Spleen (tissue), 11 donors: Measurements from ENCODE around the gene MOXD1. TPM values are rescaled to one million over a fixed set of nuclear protein-coding genes. Genes with fewer than 3 reads are reported as not detected.

Experiments used
- DNase-seq: peaks from one replicate; pipeline ENCODE4 v3.0.0-alpha.2; 2020
- H3K27ac ChIP-seq, 8 donors: fragments of 200-600 bp; sonication (generic) in 7 of 8; 1 replicate in 4 of 8; 2 replicates in 4 of 8; pipeline versions ENCODE4 v1.5.0 to v1.8.0; 2016 to 2021; ENCODE audit warnings: inconsistent platforms in 4 of 8, mild to moderate bottlenecking in 4 of 8, moderate library complexity in 1 of 8
- H3K27me3 ChIP-seq, 7 donors: fragments of 200-600 bp; sonication (generic) in 6 of 7; replicated peaks in 1 of 7; 1 replicate in 4 of 7; 2 replicates in 3 of 7; pipeline versions ENCODE4 v1.5.0 to v1.8.0; 2016 to 2021; ENCODE audit warnings: inconsistent platforms in 3 of 7, mild to moderate bottlenecking in 1 of 7
- H3K36me3 ChIP-seq, 6 donors: fragments of 200-600 bp; sonication (generic) in 5 of 6; 1 replicate in 4 of 6; 2 replicates in 2 of 6; pipeline versions ENCODE4 v1.5.0 to v1.8.0; 2016 to 2021; ENCODE audit warnings: inconsistent platforms in 2 of 6
- H3K4me1 ChIP-seq, 6 donors: fragments of 200-600 bp; sonication (generic) in 5 of 6; 1 replicate in 3 of 6; 2 replicates in 3 of 6; pipeline versions ENCODE4 v1.5.0 to v1.8.0; 2016 to 2021; ENCODE audit warnings: inconsistent platforms in 3 of 6
- H3K4me3 ChIP-seq, 8 donors: fragments of 200-600 bp; sonication (generic) in 7 of 8; 1 replicate in 4 of 8; 2 replicates in 4 of 8; pipeline versions ENCODE4 v1.5.0 to v1.8.0; 2016 to 2021; ENCODE audit warnings: inconsistent platforms in 4 of 8, mild to moderate bottlenecking in 4 of 8, moderate library complexity in 2 of 8
- H3K9me3 ChIP-seq, 8 donors: fragments of 200-600 bp; sonication (generic) in 7 of 8; 1 replicate in 4 of 8; 2 replicates in 4 of 8; pipeline versions ENCODE4 v1.5.0 to v1.8.0; 2016 to 2021; ENCODE audit warnings: inconsistent platforms in 4 of 8
- POLR2A ChIP-seq, 3 donors: fragments of 450-650 bp; IDR thresholded peaks; one replicate each; pipeline ENCODE4 v1.5.1; 2017; ENCODE audit warnings: antibody characterized with exemption in 3 of 3, mild to moderate bottlenecking in 1 of 3
- POLR2AphosphoS5 ChIP-seq, 3 donors: sonication (generic); formaldehyde crosslinking; IDR thresholded peaks; one replicate each; pipeline ENCODE4 v1.5.1; 2017; ENCODE audit warnings: antibody characterized with exemption in 3 of 3
- WGBS, 5 donors: extraction: QIAGEN DNeasy Blood & Tissue Kit in 3 of 5; methylation state at CpG; one replicate each; pipeline versions ENCODE4 v1.1.5 to v1.1.7; 2013 to 2018; 5-methylcytosine and 5-hydroxymethylcytosine counted together
- intact Hi-C: fragments of 100-400 bp; cut with DNase I; formaldehyde crosslinking; loops from one replicate; pipeline ENCODE4 v1.15.0; 2023; ENCODE audit warnings: low total_unique reads
- polyA plus RNA-seq, 3 donors: library from polyadenylated mRNA; stranded (reverse); fragments of 200-250 nt; gene quantifications; one replicate each; pipeline ENCODE4 v1.2.1, GENCODE V29; 2013
- total RNA-seq, 7 donors: library from RNA; depleted of rRNA in 3 of 7; stranded (reverse); fragments of >200 nt in 3 of 7; fragmentation: NEBNext Ultra II Directional in 4 of 7; extraction: Animal tissue kit (Norgen Biotek cat#: 25700) in 4 of 7; gene quantifications; one replicate each; pipeline versions ENCODE4 v1.1.0 to v1.2.1, GENCODE V29; 2016 to 2021
- TF ChIP-seq, protein P1 (sequence below), 11 experiments: fragments of 200-600 bp in 7 of 11; fragments of 450-650 bp in 4 of 11; sonication (generic) in 4 of 11; IDR thresholded peaks in 8 of 11; conservative IDR thresholded peaks in 3 of 11; 1 replicate in 7 of 11; 2 replicates in 4 of 11; pipeline versions ENCODE4 v1.4.0 to v1.8.0; 2016 to 2021; ENCODE audit warnings: antibody characterized with exemption in 11 of 11, inconsistent platforms in 4 of 11, mild to moderate bottlenecking in 1 of 11
- donor health status: healthy with polysubstance abuse.
- donor health status: DM: no; HTN: no; CAD: no; lungs with moderate emphysema.
- donor health status: DM: no; HTN: no; CAD: no.
- donor health status: Bipolar disorder and iron deficiency.
- donor health status: healthy.
- donor health status: DM: no; HTN: no; CAD: no.
- donor health status: DM: yes; HTN: yes; CAD: no.

Gene MOXD1
- total and polyA plus RNA-seq, 10 donors, result 2.9 to 10.2 (median 6.1) TPM

DNA sequence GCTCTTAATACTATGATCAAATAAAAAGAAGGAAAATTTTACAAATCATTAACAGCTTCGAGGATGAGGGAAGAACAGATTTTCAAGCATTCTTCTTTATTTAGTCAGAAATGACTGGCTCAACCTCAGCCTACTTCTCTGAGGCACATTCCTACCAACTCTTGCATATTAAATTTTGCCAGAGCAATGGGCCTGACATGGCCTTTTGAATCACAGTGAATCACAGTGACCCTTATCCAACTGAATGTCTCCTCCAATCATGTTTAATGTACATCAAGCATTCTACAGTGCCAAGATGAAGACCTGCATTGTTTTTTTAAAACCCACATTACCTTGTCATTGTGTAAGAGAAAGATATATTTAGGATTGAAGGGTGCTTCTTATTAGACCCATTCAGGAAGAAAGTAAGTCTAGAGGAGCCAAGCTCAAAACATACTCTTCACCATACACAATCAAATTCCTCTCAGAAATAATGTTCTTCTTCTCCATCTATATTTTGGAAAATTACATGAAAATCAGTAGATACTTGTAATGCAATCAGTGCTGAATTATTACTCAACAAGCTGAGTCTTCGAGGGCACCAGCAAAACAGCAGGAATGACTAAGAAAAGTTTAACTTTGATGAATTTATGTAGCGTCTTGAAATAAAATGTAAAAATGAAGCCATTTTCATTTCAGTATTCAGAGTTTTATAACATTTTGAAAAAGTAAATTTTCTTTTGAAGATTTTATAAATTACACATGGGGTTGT lies 44.1 kb upstream of the MOXD1 start:
- TF ChIP-seq POLR2A (IDR thresholded peaks at IDR 0.05), result no peak
- TF ChIP-seq, protein P1, sequence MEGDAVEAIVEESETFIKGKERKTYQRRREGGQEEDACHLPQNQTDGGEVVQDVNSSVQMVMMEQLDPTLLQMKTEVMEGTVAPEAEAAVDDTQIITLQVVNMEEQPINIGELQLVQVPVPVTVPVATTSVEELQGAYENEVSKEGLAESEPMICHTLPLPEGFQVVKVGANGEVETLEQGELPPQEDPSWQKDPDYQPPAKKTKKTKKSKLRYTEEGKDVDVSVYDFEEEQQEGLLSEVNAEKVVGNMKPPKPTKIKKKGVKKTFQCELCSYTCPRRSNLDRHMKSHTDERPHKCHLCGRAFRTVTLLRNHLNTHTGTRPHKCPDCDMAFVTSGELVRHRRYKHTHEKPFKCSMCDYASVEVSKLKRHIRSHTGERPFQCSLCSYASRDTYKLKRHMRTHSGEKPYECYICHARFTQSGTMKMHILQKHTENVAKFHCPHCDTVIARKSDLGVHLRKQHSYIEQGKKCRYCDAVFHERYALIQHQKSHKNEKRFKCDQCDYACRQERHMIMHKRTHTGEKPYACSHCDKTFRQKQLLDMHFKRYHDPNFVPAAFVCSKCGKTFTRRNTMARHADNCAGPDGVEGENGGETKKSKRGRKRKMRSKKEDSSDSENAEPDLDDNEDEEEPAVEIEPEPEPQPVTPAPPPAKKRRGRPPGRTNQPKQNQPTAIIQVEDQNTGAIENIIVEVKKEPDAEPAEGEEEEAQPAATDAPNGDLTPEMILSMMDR (IDR thresholded peaks at IDR 0.05 in 8 of 11, conservative IDR thresholded peaks at IDR 0.05 in 3 of 11), result no peak
- TF ChIP-seq POLR2AphosphoS5 (IDR thresholded peaks at IDR 0.05), result no peak
- Histone ChIP-seq H3K36me3 (peaks cover 0 to 34% (median 0%) of the 10 kb centered on the region in 6 donors), H3K9me3 (peaks cover 11 to 33% (median 26%) of the 10 kb centered on the region in 8 donors), H3K4me3 (no peak overlapping the region), H3K27ac (no peak overlapping the region), H3K27me3 (no peaks in the 10 kb centered on the region), H3K4me1 (no peaks in the 10 kb centered on the region)
- intact Hi-C loops, result no loop called here
- DNase-seq, result no peak
- WGBS, 5 donors, result 88 to 94% (median 90%) methylated on average over 3 of the region's 3 CpGs

DNA sequence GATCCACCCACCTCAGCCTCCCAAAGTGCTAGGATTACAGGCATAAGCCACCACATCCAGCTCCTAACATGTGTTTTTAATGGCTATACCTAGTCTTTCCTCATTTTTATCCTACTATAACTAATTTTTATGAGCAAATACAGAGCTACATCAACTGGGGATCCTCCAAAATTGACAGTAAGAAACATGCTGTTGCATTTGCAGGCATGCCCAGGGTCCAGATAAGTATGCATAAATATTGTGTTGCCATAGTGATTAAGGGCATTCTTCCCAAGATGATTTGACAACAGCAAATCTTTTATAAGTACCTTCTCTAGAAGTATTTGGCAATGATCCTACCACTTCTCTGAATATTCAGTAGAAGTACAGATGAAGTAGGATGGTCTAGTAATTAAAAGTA lies 41.9 kb upstream of the MOXD1 start:
- no peak overlapping the region for H3K27ac ChIP-seq
- peaks cover 0 to 16% (median 0%) of the 10 kb centered on the region in 6 donors for H3K36me3 ChIP-seq
- no peaks in the 10 kb centered on the region for H3K27me3 ChIP-seq
- no peaks in the 10 kb centered on the region for H3K4me1 ChIP-seq
- TF ChIP-seq POLR2AphosphoS5 (IDR thresholded peaks at IDR 0.05), result no peak
- TF ChIP-seq POLR2A (IDR thresholded peaks at IDR 0.05), result no peak
- TF ChIP-seq, protein P1 (IDR thresholded peaks at IDR 0.05 in 8 of 11, conservative IDR thresholded peaks at IDR 0.05 in 3 of 11), result no peak
- no peak overlapping the region for H3K4me3 ChIP-seq
- DNase-seq, result no peak
- peaks cover 11 to 33% (median 26%) of the 10 kb centered on the region in 8 donors for H3K9me3 ChIP-seq
- intact Hi-C loops, result no loop called here

DNA sequence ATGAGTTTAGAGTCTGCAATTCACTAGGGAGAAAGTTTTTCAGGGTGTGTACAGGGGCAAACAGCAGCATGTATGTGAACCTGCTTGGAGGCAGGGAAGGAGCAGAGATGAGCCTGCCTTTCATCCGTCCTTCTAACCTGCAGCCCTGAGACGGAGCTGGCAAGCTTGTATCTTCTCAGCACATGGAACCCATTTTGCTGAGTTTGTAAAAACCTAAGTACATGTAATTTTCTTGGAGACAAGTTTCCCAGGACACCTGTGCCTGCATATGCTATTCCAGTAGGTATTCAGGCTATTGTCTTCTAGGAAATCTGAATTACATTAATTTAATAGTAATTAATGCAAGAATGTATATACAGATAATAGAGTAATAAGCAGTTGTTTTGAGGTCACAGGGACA lies 28.8 kb upstream of the MOXD1 start:
- 85 to 94% (median 89%) methylated on average over 2 of the region's 2 CpGs for WGBS, 5 donors
- Histone ChIP-seq H3K4me3 (no peak overlapping the region), H3K9me3 (peaks cover 0 to under 1% (median 0%) of the 10 kb centered on the region in 8 donors), H3K4me1 (no peaks in the 10 kb centered on the region), H3K27me3 (peaks cover 0 to 21% (median 0%) of the 10 kb centered on the region in 7 donors), H3K27ac (no peak overlapping the region), H3K36me3 (no peaks in the 10 kb centered on the region)
- no peak for DNase-seq
- intact Hi-C loops, result no loop called here
- no peak for TF ChIP-seq POLR2A (IDR thresholded peaks at IDR 0.05)
- no peak for TF ChIP-seq POLR2AphosphoS5 (IDR thresholded peaks at IDR 0.05)
- TF ChIP-seq, protein P1 (IDR thresholded peaks at IDR 0.05 in 8 of 11, conservative IDR thresholded peaks at IDR 0.05 in 3 of 11), result no peak

DNA sequence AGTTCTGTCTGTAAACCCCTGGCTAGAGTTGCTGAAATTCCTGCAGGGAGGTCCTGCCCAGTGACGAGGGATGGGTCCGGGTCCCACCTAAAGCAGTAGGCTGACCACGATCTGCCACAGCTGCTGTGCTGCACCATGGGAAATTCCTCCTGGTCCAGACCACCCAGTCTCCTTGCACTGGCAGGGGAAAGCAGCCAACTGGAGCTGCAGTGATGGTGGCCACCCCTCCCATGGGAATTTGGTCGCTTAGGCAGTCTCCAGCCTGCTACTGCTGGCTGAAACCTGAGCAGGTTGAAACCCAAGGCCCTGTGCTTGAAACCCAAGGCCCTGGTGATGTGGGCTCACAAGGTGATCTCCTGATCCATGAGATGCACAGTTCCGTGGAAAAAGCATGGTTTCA lies 23.9 kb upstream of the MOXD1 start:
- TF ChIP-seq POLR2AphosphoS5 (IDR thresholded peaks at IDR 0.05) (no peak), POLR2A (IDR thresholded peaks at IDR 0.05) (no peak)
- TF ChIP-seq, protein P1 (IDR thresholded peaks at IDR 0.05 in 8 of 11, conservative IDR thresholded peaks at IDR 0.05 in 3 of 11), result no peak
- no peak for DNase-seq
- no peaks in the 10 kb centered on the region for H3K4me1 ChIP-seq

More for the DNA sequence above, 23.9 kb upstream of the MOXD1 start:
- Histone ChIP-seq H3K27ac (no peak overlapping the region), H3K36me3 (no peaks in the 10 kb centered on the region), H3K4me3 (no peak overlapping the region), H3K27me3 (peaks cover 0 to 13% (median 0%) of the 10 kb centered on the region in 7 donors), H3K9me3 (peaks cover 0 to 42% (median 35%) of the 10 kb centered on the region in 8 donors)
- intact Hi-C loops, result no loop called here
- WGBS, 5 donors, result 74 to 93% (median 81%) methylated on average over 4 to 5 of the region's 5 CpGs
